ENCODE measurements around the gene PRXL2A.
"Not testable (repeated sequence)": the region's sequence is repeated elsewhere in the genome, so short reads cannot be mapped to it uniquely, and the experiment has no call there.

Gene PRXL2A

GRCh38 chr10:80408242-80409101 lies at the start of gene PRXL2A:
Gene PRXL2A, plus strand, starts transcription at chr10:80408551. Its CDS starts 11,917 bp downstream, at chr10:80420468.
- peak; percentile 73 for DNase-seq

GRCh38 chr10:80358925-80359324 lies 49.4 kb upstream of the PRXL2A start:
- DNase-seq = not testable (repeated sequence)

GRCh38 chr10:80359644-80360043 lies 48.7 kb upstream of the PRXL2A start:
- no peak for DNase-seq

GRCh38 chr10:80365510-80365909 lies 42.8 kb upstream of the PRXL2A start:
- no peak for DNase-seq

GRCh38 chr10:80371467-80371866 lies 36.9 kb upstream of the PRXL2A start:
- DNase-seq = no peak

GRCh38 chr10:80372675-80373074 lies 35.7 kb upstream of the PRXL2A start:
- no peak for DNase-seq

- DNase-seq = no peak
Measured at GRCh38 chr10:80373502-80373901, 34.8 kb upstream of the PRXL2A start.

GRCh38 chr10:80379701-80380100 lies 28.6 kb upstream of the PRXL2A start:
- DNase-seq = no peak

GRCh38 chr10:80380185-80380584 lies 28.2 kb upstream of the PRXL2A start:
- no peak for DNase-seq

GRCh38 chr10:80382989-80383388 lies 25.4 kb upstream of the PRXL2A start:
- no peak for DNase-seq

GRCh38 chr10:80390740-80391139 lies 17.6 kb upstream of the PRXL2A start:
- DNase-seq = no peak

GRCh38 chr10:80392250-80392649 lies 16.1 kb upstream of the PRXL2A start:
- DNase-seq = no peak

GRCh38 chr10:80394358-80394916 lies 13.9 kb upstream of the PRXL2A start:
- DNase-seq = no peak

GRCh38 chr10:80397014-80397413 lies 11.3 kb upstream of the PRXL2A start:
- DNase-seq = no peak

- no peak for DNase-seq
Measured at GRCh38 chr10:80400136-80400804, 8.1 kb upstream of the PRXL2A start.

GRCh38 chr10:80405035-80405434 lies 3.3 kb upstream of the PRXL2A start:
- no peak for DNase-seq

- DNase-seq = peak; percentile 49
Measured at GRCh38 chr10:80405626-80406025, 2.7 kb upstream of the PRXL2A start.

- DNase-seq = no peak
Measured at GRCh38 chr10:80406204-80406603, 2.1 kb upstream of the PRXL2A start.

GRCh38 chr10:80407812-80408241 lies 524 bp upstream of the PRXL2A start:
- peak; percentile 60 for DNase-seq

GRCh38 chr10:80409121-80409520 lies 770 bp downstream of the PRXL2A start:
- DNase-seq = no peak

- DNase-seq = no peak
Measured at GRCh38 chr10:80410122-80410521, 1.8 kb downstream of the PRXL2A start.

- DNase-seq = no peak
Measured at GRCh38 chr10:80410578-80411145, 2.3 kb downstream of the PRXL2A start.

GRCh38 chr10:80411267-80411668 lies 2.9 kb downstream of the PRXL2A start:
- DNase-seq = peak; percentile 16
